ENCODE measurements around the gene SNX13. TPM values are rescaled to one million over a fixed set of nuclear protein-coding genes. Genes with fewer than 3 reads are reported as not detected.
A peak's percentile ranks its signal among the peaks of the same experiment; 100 is the strongest.

Gene SNX13
- total RNA-seq, 1 donor from 2014 or later, result 34.3 TPM

DNA sequence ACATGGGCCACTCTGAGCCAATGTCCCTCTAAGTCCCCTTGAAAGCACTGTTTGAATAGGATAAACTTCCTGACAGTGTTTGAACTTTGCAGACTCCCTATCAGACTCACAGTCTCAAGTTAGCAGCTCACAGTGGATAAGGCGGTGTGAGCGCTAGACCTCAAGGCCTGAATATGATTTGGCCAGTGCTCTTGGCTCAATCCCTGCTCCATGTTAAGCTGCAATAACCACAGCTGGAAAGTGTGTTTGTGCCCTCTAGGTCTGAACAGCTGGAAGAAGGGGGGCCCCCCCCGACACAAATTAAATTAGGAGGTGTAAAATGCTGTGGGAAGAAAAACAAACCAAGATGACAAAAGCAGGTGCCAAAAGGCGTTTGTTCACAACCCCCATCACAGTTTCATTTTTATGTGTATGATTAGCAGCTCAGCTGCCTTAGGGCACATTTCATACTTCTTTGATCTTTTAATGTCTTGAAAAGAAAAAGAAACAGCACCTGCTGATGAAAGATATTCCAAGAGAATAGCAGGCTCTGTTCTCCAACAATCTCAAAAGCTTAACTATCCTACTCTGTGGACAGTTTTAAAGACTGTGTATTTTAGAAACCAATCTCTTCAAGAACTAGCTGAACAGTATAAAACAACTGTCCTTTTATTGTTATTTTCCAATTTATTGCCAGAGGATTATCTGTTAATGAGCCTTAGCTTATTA lies 167.6 kb downstream of the SNX13 start:
- H3K36me3 Mint-ChIP-seq (ENCODE audit: low read depth, unreplicated experiment), result no peaks in the 10 kb centered on the region
- no peak overlapping the region for H3K27ac Mint-ChIP-seq (ENCODE audit: unreplicated experiment)
- H3K27me3 Mint-ChIP-seq (ENCODE audit: unreplicated experiment), result peaks cover 5% of the 10 kb centered on the region
- no peak for DNase-seq (ENCODE audit: low spot score)
- H3K9me3 Mint-ChIP-seq (ENCODE audit: unreplicated experiment), result no peaks in the 10 kb centered on the region
- TF ChIP-seq, protein P1, sequence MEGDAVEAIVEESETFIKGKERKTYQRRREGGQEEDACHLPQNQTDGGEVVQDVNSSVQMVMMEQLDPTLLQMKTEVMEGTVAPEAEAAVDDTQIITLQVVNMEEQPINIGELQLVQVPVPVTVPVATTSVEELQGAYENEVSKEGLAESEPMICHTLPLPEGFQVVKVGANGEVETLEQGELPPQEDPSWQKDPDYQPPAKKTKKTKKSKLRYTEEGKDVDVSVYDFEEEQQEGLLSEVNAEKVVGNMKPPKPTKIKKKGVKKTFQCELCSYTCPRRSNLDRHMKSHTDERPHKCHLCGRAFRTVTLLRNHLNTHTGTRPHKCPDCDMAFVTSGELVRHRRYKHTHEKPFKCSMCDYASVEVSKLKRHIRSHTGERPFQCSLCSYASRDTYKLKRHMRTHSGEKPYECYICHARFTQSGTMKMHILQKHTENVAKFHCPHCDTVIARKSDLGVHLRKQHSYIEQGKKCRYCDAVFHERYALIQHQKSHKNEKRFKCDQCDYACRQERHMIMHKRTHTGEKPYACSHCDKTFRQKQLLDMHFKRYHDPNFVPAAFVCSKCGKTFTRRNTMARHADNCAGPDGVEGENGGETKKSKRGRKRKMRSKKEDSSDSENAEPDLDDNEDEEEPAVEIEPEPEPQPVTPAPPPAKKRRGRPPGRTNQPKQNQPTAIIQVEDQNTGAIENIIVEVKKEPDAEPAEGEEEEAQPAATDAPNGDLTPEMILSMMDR (IDR thresholded peaks at IDR 0.05; ENCODE audit: unreplicated experiment), result no peak
- no peak overlapping the region for H3K4me3 Mint-ChIP-seq (ENCODE audit: unreplicated experiment)
- H3K4me1 Mint-ChIP-seq (ENCODE audit: unreplicated experiment), result no peaks in the 10 kb centered on the region

DNA sequence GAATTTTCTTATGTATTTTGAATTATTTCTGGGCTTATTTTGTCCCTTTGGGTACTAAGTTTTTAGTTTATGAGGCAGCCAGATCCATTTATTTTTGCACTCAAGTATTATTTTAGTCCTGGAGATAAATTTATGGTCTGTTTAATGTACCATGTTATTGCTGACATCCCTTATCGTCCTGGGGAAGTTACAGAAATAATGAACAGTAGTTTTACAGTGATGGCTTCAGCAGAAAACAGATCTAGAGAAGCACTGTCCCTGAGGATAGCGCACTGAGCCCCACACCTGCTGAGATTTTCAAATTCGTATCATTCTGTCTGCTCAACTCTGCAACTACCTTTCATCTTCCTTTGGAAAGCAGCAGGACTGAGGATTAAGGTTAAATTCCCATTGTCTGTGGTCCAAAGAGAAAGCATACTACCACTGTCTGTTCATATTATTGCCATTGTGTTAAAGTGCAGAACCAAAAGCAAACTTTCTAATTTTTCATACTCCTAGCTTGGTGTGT lies 168.3 kb downstream of the SNX13 start:
- TF ChIP-seq, protein P1 (IDR thresholded peaks at IDR 0.05; ENCODE audit: unreplicated experiment), result no peak
- H3K9me3 Mint-ChIP-seq (ENCODE audit: unreplicated experiment), result no peaks in the 10 kb centered on the region
- peaks cover 5% of the 10 kb centered on the region for H3K27me3 Mint-ChIP-seq (ENCODE audit: unreplicated experiment)

DNA sequence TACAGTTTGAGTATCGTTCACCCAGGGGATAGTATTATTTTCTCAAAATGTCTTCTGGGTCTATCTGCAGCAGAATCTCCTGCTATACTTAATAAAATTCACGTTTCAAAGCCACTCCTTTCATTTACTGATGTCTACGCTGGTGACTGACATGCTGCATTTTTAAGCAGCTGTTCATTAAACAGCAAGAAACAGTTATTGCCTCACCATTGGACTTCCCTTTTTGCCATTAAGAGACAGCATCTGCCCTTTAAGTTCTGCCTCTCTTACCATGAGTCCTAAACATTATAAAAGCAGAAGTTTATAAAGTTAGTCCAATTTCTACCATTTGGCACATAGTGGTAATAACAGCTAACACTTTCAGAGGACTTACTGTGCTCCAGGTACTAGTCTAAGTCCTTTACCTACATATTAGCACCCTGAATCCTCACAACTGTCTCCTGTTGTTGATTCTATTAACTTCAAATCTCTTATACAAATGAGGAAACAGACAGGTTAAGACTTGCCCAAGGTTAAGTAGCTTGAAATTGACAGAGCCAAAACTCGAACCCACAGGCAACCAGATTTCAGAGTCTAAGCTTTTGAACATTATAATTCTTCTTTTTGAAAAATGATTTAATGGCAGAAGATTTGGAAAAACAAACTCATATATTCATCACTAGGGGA lies 169.5 kb downstream of the SNX13 start:
- H3K27ac Mint-ChIP-seq (ENCODE audit: unreplicated experiment), result no peak overlapping the region
- TF ChIP-seq, protein P1 (IDR thresholded peaks at IDR 0.05; ENCODE audit: unreplicated experiment), result no peak
- H3K4me3 Mint-ChIP-seq (ENCODE audit: unreplicated experiment), result no peak overlapping the region
- H3K9me3 Mint-ChIP-seq (ENCODE audit: unreplicated experiment), result no peaks in the 10 kb centered on the region
- DNase-seq (ENCODE audit: low spot score), result no peak
- peaks cover 6% of the 10 kb centered on the region for H3K27me3 Mint-ChIP-seq (ENCODE audit: unreplicated experiment)
- H3K4me1 Mint-ChIP-seq (ENCODE audit: unreplicated experiment), result no peaks in the 10 kb centered on the region
- H3K36me3 Mint-ChIP-seq (ENCODE audit: low read depth, unreplicated experiment), result no peaks in the 10 kb centered on the region

More for the DNA sequence above, 168.3 kb downstream of the SNX13 start:
- Mint-ChIP-seq H3K4me1 (ENCODE audit: unreplicated experiment) (no peaks in the 10 kb centered on the region), H3K36me3 (ENCODE audit: low read depth, unreplicated experiment) (no peaks in the 10 kb centered on the region), H3K27ac (ENCODE audit: unreplicated experiment) (no peak overlapping the region), H3K4me3 (ENCODE audit: unreplicated experiment) (no peak overlapping the region)
- no peak for DNase-seq (ENCODE audit: low spot score)

DNA sequence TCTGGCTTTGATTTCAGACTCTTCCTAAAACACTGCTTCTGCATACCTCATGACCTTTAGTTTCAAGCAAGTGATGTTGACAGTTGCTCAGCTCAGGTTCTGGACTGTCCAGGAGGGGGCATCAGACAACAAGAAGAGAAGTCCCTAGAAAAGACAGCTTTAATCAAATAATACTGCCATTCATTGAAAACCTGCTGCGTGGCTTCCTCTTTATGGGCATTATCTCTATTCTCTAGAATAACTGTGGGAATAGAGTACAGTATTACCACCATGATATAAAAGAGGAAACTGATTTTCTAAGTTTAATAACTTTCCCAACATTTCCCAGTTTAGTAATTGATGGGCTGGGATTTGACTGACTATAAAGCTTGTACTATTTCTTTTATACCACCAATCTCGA lies 170.4 kb downstream of the SNX13 start:
- no peaks in the 10 kb centered on the region for H3K36me3 Mint-ChIP-seq (ENCODE audit: low read depth, unreplicated experiment)
- peak overlapping the region; percentile 86 for H3K27ac Mint-ChIP-seq (ENCODE audit: unreplicated experiment)
- H3K9me3 Mint-ChIP-seq (ENCODE audit: unreplicated experiment), result no peaks in the 10 kb centered on the region
- peak; percentile 67 for DNase-seq (ENCODE audit: low spot score)
- H3K4me1 Mint-ChIP-seq (ENCODE audit: unreplicated experiment), result no peaks in the 10 kb centered on the region
- H3K27me3 Mint-ChIP-seq (ENCODE audit: unreplicated experiment), result peaks cover 6% of the 10 kb centered on the region
- TF ChIP-seq, protein P1 (IDR thresholded peaks at IDR 0.05; ENCODE audit: unreplicated experiment), result peak; percentile 67
- H3K4me3 Mint-ChIP-seq (ENCODE audit: unreplicated experiment), result no peak overlapping the region

DNA sequence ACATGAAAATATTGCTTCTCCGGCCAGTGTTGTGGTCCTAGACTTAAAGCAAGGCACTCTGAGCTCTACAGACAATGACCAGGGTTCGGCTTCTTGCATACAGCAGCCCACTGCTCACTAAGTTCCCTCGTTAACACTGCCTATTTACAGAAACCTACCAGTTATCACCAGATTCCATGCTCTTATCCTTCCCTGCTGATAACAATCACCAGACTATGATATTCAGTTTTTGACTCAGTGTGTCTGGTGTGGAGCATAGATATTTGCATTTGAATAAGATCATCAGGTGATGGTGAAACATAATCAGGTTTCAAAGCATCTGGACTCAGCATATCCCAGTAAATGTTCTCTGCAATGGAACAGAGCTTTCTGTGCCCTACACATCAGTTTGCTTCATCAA lies 182.3 kb downstream of the SNX13 start:
- TF ChIP-seq, protein P1 (IDR thresholded peaks at IDR 0.05; ENCODE audit: unreplicated experiment), result no peak
- no peak overlapping the region for H3K27ac Mint-ChIP-seq (ENCODE audit: unreplicated experiment)
- H3K36me3 Mint-ChIP-seq (ENCODE audit: low read depth, unreplicated experiment), result no peaks in the 10 kb centered on the region
- DNase-seq (ENCODE audit: low spot score), result no peak
- H3K4me1 Mint-ChIP-seq (ENCODE audit: unreplicated experiment), result no peaks in the 10 kb centered on the region
- H3K4me3 Mint-ChIP-seq (ENCODE audit: unreplicated experiment), result no peak overlapping the region
- H3K9me3 Mint-ChIP-seq (ENCODE audit: unreplicated experiment), result no peaks in the 10 kb centered on the region
- no peaks in the 10 kb centered on the region for H3K27me3 Mint-ChIP-seq (ENCODE audit: unreplicated experiment)
